Posterior cingulate gyrus (tissue), 11 donors: ENCODE measurements around the gene FOLR1.

ENCODE experiments used
- DNase-seq, 10 donors: peaks; one replicate each; pipeline versions ENCODE4 v3.0.0 to v3.0.0-alpha.2; 2020 to 2021; ENCODE audit warnings: mixed read lengths in 3 of 10
- intact Hi-C: fragments of 100-400 bp; cut with DNase I; formaldehyde crosslinking; loops from one replicate; pipeline ENCODE4 v1.15.1; 2023

FOLR1 gene

GRCh38 chr11:72222106-72222891 lies 30.4 kb downstream of the FOLR1 start:
- intact Hi-C loops = loop anchor here (10.0 kb wide), 2 partner anchors 107 to 193 kb away; partner anchors contain the start of gene ANAPC15
- peak in 1 of 10 donors; percentile 69 for DNase-seq

GRCh38 chr11:72222907-72223614 lies 31.1 kb downstream of the FOLR1 start:
- peak; percentile 70 to 97 (median 86) for DNase-seq
- intact Hi-C loops = loop anchor here (10.0 kb wide), 2 partner anchors 108 to 192 kb away; partner anchors contain the start of gene ANAPC15

DNA sequence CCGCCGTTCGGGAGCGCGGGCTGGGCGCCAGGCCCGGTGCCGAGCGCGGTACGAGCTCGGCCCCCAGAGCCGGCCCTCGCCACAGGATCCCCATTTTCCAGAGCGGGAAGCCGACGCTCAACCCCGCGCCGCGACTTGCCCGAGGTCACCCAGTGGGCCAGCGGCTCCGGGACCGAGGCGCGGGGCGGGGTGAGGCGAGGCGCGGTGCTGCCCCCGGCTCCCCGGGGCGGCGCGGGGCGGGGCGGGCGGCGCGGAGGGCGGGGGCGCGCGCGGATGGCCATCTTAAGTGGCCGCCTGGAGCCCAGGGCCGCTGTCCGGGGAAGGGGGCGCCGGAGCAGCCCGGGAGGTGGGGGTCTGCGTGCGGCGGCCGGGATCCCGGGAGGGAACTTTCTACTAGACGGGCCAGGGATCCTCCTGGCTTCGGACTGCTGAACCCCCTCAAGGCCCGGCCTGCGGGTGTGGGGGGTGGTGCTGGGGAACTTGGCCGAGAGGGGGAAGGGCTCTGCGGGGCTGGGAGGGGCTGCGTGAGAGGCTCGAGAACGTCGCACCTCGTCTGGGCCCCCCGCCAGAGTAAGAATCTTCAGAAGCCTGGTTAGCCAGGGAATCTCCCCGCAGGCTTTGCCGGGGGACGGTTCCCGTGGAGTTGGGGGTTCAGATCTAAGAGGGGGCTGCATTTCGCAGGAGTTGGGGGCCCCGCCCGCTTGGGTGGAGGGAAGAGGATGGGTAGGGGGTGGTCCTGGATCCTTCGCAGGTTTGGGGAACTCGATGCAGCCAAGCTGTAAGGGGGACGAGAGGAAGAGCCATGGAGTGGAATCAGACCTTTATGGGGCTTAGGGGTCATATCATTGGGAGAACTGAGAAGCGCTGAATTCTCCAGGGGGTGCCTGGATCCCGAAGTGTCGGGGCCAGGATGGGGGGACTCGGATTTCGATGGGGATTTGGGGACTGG lies 31.9 kb downstream of the FOLR1 start:
- peak in 5 of 10 donors; percentile 30 to 91 (median 61) for DNase-seq
- intact Hi-C loops = loop anchor here (10.0 kb wide), 2 partner anchors 109 to 191 kb away; partner anchors contain the start of gene ANAPC15

DNA sequence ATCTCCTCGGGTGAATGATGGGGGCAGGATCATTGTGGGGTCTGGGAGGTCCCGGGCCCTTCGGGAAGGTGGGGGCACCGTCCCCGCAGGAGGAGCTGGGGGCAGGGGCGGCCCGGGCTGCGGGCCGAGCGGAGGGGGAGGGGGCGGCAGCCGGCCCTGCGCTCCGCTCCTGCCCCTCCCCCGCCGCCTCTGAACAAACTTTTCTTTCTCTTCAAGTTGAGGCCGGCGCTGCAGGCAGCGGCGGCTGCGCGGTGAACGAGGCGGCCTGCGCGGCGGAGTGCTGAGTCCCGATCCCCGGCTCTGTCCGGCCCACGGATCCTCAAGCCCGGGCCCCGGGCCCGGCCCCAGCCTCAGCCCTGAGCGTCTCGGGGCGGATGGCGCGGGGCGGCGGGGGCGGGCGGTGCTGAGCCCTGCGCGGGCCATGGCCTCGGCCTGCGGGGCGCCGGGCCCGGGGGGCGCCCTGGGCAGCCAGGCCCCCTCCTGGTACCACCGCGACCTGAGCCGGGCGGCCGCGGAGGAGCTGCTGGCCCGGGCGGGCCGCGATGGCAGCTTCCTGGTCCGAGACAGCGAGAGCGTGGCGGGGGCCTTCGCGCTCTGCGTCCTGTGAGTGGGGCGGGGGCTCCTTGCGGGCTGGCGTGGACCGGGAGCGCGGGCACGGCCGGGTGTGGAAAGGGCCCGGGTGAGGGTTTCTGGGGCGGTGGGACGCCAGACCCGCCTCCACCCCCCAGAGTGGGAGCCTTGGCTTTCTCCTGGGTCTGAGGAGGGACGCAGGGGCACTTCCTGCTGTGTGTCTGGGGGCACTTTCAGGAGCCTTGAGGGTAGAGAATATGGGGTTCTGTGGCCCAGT lies 32.8 kb downstream of the FOLR1 start, which contains the start of gene INPPL1:
TSS of gene INPPL1 (plus strand) at position 204 of the 847 bp plus-strand sequence. CDS start at position 422, 218 bp downstream.
- peak in 5 of 10 donors; percentile 36 to 73 (median 46) for DNase-seq

GRCh38 chr11:72225411-72225951 lies 33.5 kb downstream of the FOLR1 start:
- peak in 1 of 10 donors; percentile 79 for DNase-seq
- intact Hi-C loops = loop anchor here (10.0 kb wide), 2 partner anchors 111 to 189 kb away; partner anchors contain the start of gene ANAPC15

More for the DNA sequence above, 32.8 kb downstream of the FOLR1 start, which contains the start of gene INPPL1:
- intact Hi-C loops = loop anchor here (10.0 kb wide), 2 partner anchors 110 to 190 kb away; partner anchors contain the start of gene ANAPC15

GRCh38 chr11:72226701-72227100 lies 34.8 kb downstream of the FOLR1 start:
- intact Hi-C loops = loop anchor here (10.0 kb wide), 2 partner anchors 112 to 188 kb away; partner anchors contain the start of gene ANAPC15
- no peak for DNase-seq

DNA sequence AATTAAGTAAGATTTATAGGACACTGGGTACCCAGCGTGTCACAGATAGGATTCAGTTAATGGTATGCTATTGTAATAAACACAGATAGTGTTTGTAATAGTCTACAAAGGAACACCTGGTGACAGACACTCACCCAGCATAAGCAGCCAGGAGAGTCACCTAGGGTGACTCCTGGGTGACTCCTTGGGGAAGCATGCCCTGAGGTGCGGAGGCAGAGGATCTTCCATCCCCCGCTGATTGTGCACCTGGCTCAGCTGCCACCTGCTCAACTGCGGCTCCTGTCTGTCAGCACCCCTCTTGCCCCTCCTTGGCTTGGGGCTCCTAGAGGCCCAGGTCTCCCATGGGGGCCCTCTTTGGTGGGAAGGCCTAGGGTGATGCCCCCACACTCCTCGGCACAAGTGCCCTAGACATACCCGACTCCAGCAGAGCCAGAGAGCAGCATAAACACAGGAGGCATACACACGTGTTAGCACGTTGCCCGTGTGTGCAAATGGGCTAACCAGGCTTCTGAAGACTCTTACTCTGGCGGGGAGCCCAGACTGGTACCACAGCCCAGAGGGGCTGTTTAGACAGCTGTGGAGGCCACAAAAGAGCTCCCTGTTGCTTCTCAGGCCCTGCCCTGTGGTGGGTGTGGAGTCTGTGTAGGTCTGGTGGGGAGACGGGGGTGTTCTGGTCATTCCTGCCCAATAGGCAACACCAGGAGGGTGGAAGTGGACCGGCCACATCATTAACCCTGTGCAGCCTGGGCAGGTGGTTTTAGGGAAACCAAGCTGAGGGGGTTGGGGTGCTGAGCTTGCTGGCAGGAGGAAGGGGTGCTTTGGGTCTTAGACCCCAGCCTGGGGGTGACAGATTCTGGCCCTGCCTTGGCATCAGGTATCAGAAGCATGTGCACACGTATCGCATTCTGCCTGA lies 35.6 kb downstream of the FOLR1 start:
- intact Hi-C loops = loop anchor here (10.0 kb wide), 2 partner anchors 113 to 187 kb away; partner anchors contain the start of gene ANAPC15
- DNase-seq = peak in 2 of 10 donors; percentile 42 to 75

GRCh38 chr11:72228229-72228843 lies 36.4 kb downstream of the FOLR1 start:
- intact Hi-C loops = loop anchor here (10.0 kb wide), 2 partner anchors 114 to 186 kb away; partner anchors contain the start of gene ANAPC15
- peak in 2 of 10 donors; percentile 52 to 67 for DNase-seq

GRCh38 chr11:72228844-72229231 lies 36.9 kb downstream of the FOLR1 start:
- intact Hi-C loops = loop anchor here (10.0 kb wide), 2 partner anchors 114 to 186 kb away; partner anchors contain the start of gene ANAPC15
- no peak for DNase-seq

GRCh38 chr11:72229336-72229924 lies 37.5 kb downstream of the FOLR1 start:
- DNase-seq = peak in 2 of 10 donors; percentile 24 to 50
- intact Hi-C loops = loop anchor here (10.0 kb wide), 2 partner anchors 115 to 185 kb away; partner anchors contain the start of gene ANAPC15

- peak in 1 of 10 donors; percentile 67 for DNase-seq
These were observed 38.2 kb downstream of the FOLR1 start for GRCh38 chr11:72229925-72230763.

GRCh38 chr11:72230764-72231365 lies 38.9 kb downstream of the FOLR1 start:
- peak in 2 of 10 donors; percentile 57 for DNase-seq
- intact Hi-C loops = no loop called here

More at GRCh38 chr11:72229925-72230763, 38.2 kb downstream of the FOLR1 start:
- intact Hi-C loops = loop anchor here (10.0 kb wide), 2 partner anchors 115 to 185 kb away; partner anchors contain the start of gene ANAPC15

DNA sequence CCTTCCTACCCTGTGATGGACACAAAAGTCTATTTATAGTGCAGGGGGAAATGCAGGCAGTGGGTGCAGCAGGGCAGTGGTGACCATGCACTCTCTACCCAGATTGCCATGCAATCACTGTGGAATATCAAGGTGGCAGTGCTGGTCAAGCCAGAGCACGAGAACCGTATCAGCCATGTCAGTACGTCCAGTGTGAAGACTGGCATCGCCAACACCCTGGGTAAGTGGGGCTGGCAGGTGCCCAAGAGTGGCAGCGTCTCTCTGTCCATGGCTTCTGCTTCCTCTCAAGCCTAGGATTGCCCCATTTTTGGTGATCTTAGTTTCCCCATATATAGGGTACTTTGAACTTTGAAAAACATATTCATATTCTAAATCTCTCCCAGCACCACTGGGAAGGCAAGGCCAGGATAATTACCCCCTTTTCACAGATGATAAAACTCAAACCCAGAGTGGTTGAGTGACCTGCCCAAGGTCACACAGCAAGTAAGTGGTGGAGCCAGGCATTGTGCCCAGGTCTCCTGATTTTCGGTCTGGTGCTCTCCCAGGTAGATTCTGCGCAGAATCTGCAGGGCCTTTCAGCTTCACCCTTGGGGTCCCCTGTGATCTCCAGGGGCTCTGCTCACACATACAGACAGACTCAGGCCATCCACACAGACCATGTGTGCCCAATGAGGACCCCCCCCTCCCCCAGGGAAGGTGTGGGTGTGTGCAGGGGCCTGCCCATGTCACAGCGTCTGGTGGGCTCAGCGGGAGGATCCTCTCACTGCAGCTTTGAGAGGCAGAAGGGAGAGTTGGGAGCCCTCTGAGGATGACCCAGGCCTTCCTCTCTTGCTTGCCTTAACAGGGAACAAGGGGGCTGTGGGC lies 39.7 kb downstream of the FOLR1 start:
- DNase-seq = peak in 1 of 10 donors; percentile 58
- intact Hi-C loops = no loop called here
